ENCODE data around the gene OGFOD3.

DNA sequence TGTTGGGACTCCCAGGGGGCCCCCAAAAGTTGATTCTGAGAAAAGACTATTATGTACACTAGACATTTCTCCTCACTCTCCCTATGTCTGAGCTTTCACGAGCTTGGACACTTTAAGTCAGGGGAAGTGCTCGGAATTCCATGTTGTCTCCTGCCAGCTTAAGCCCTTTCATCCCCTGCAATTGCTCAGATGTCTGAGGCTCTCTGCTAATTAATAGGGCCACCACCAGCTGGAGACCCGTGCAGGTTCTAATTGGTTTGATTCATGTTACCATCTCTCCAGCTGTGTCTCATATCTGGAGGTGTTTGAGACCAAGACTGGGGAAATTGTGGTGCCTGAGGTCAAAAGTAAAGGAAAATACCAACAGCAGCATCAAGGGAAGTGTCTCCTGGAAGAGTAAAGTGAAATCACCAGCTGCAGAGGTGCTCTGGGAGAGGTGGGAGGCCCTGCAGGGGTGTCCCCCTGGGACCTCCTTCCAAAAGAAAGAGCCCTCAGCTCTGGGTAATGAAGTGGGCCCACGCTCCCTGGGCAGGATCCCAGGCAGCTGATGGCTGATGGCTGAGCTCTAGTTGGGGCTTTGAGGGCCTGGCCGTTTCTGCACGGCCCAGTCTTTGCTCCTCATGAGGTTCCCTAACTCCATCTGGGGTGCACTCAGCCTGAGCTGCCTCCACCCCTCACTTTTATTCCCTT lies 52.6 kb downstream of the OGFOD3 start:
- TF ChIP-seq POLR2AphosphoS5 (IDR thresholded peaks at IDR 0.05): no peak
- TF ChIP-seq, protein P1, sequence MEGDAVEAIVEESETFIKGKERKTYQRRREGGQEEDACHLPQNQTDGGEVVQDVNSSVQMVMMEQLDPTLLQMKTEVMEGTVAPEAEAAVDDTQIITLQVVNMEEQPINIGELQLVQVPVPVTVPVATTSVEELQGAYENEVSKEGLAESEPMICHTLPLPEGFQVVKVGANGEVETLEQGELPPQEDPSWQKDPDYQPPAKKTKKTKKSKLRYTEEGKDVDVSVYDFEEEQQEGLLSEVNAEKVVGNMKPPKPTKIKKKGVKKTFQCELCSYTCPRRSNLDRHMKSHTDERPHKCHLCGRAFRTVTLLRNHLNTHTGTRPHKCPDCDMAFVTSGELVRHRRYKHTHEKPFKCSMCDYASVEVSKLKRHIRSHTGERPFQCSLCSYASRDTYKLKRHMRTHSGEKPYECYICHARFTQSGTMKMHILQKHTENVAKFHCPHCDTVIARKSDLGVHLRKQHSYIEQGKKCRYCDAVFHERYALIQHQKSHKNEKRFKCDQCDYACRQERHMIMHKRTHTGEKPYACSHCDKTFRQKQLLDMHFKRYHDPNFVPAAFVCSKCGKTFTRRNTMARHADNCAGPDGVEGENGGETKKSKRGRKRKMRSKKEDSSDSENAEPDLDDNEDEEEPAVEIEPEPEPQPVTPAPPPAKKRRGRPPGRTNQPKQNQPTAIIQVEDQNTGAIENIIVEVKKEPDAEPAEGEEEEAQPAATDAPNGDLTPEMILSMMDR (IDR thresholded peaks at IDR 0.05): no peak
- no peak for TF ChIP-seq POLR2A (IDR thresholded peaks at IDR 0.05)
- no peak for TF ChIP-seq EP300 (IDR thresholded peaks at IDR 0.05)

Data from stomach (tissue), 4 donors.